Mononuclear cell (primary cell): ENCODE data around the gene P3H1. TPM values are rescaled to one million over a fixed set of nuclear protein-coding genes. Genes with fewer than 3 reads are reported as not detected.

Source experiments
- H3K27me3 ChIP-seq: 2 replicates; pipeline ENCODE4 v1.6.0; 2011; ENCODE audit warnings: low read length, control low read depth; ENCODE audit not compliant: insufficient read depth
- H3K4me1 ChIP-seq: 2 replicates; pipeline ENCODE4 v1.5.1; 2011; ENCODE audit warnings: mild to moderate bottlenecking, low read length, control low read depth; ENCODE audit not compliant: insufficient read depth
- H3K4me3 ChIP-seq: 2 replicates; pipeline ENCODE4 v1.5.1; 2011; ENCODE audit warnings: mild to moderate bottlenecking, low read length, moderate library complexity
- H3K9me3 ChIP-seq: 2 replicates; pipeline ENCODE4 v1.5.1; 2011; ENCODE audit warnings: low read depth, mild to moderate bottlenecking, control low read depth, low read length
- total RNA-seq: library from RNA; depleted of rRNA; stranded (reverse); fragments of >200 nt; gene quantifications from one replicate; pipeline ENCODE4 v1.2.3, GENCODE V29; 2012

The P3H1 gene
- total RNA-seq, 1 donor: 12.7 TPM

DNA sequence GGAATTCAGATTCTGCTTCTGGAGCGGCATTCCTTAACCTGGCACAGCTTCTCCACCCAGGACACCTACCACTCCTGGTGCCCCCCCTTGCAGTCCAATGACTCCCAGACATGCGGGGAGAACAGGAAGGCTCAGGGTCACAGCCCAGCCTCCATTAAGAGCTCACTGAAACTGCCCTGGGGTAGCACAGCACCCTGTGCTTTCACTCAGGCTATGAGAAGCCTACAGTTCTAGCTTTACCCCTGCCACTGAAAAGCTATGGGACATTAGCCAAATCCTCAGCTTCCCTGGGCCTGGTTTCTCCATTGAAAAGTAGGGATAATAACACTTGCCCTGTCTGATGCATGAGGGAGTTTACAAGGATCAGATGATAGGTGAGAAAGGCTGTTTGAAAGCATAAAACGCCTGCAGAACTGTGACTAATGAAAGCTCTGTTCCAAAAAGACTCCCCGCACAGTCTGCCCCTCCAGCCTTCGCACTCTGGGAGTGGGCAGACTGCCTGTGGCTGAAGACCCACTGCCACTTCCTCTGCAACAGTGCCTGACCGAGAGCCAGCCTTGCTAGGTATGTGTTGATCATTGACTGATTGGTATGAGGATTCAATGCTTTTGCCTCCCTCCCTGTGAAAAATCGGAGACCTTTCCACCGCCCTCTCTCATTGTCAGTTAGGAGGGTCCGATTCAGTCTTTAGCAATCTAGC is 24.1 kb downstream of the P3H1 start:
- H3K27me3 ChIP-seq: no peaks in the 10 kb centered on the region
- no peak overlapping the region for H3K4me3 ChIP-seq
- no peaks in the 10 kb centered on the region for H3K9me3 ChIP-seq
- peaks cover 5% of the 10 kb centered on the region for H3K4me1 ChIP-seq

DNA sequence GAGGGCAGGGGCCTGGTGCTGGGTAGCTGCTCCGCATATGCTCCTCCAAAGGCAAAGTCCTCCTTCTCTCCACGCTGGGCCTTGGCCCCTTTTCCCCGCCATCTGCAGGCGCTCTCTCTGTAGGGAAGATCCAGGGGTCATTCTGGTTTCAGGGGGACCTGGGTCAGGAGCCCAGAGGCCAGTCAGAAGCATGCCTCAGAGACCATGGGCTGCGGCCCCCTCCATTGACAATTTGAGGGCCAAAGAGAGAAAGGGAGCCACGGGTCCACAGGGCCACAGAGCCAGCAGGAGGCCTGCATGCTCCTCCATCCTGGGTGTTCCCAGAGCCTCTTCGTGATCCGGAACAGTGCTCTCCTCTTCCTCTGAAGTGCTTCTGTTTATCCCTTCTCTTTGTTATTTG is 24.7 kb downstream of the P3H1 start:
- Histone ChIP-seq H3K27me3 (no peaks in the 10 kb centered on the region), H3K4me1 (peaks cover 11% of the 10 kb centered on the region), H3K4me3 (no peak overlapping the region), H3K9me3 (no peaks in the 10 kb centered on the region)

DNA sequence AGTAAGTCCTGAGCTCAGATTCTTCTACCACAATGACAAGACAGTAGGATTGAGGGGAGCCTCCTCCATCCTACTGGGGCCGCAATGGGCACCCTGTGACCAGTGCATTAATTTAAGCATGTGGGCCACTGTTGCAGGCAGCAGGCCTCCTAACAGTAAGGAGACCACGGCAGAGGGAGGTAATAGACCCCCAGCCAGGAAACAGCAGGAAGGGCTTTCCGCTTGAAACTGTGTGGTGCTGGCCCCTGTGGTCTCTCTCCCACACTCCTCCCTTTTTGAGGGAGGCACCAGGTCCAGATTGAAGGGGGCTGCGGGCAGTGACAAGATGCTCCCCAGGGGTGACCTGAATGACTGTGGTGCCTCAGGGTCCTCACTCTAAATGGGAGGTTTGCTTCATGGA is 25.1 kb downstream of the P3H1 start:
- Histone ChIP-seq H3K4me1 (peaks cover 15% of the 10 kb centered on the region), H3K9me3 (no peaks in the 10 kb centered on the region), H3K27me3 (no peaks in the 10 kb centered on the region), H3K4me3 (no peak overlapping the region)

DNA sequence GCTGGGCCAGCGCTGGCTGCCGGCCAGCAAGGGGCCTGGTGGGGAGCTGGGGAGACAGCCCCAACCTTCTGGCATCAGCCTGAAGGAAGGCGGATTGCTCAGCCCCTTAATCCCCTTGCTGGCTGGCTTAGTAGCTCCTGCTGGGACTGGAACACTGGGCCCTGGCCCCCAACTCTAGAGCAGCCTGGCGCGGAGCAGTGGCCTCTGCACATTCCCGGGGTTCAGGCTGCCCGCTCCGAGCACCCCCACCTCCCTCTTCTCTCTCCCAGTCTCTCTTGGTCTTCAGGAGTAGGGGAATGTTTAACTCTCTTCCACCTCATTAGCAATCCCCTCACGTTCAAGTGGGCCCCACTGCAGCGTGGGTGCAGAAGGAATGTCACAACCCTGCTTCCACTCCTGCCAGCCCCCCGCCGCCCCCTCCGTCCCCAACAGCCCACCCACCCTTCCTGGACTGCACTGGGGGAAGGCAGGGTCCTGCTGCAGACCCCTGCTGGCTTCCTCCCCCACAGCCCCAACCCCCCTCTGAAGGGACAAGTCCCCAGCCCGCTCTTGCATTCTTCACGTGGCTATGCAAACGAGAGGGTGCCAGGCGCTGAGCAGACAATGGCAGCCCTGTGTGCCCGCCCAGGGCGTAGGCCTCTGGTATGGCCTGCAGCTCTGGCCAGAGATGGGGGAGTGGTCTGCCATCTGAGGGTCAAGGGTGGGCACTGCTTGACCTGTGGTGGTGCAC is 25.8 kb downstream of the P3H1 start:
- Histone ChIP-seq H3K4me1 (peaks cover 22% of the 10 kb centered on the region), H3K4me3 (no peak overlapping the region), H3K27me3 (no peaks in the 10 kb centered on the region), H3K9me3 (no peaks in the 10 kb centered on the region)

DNA sequence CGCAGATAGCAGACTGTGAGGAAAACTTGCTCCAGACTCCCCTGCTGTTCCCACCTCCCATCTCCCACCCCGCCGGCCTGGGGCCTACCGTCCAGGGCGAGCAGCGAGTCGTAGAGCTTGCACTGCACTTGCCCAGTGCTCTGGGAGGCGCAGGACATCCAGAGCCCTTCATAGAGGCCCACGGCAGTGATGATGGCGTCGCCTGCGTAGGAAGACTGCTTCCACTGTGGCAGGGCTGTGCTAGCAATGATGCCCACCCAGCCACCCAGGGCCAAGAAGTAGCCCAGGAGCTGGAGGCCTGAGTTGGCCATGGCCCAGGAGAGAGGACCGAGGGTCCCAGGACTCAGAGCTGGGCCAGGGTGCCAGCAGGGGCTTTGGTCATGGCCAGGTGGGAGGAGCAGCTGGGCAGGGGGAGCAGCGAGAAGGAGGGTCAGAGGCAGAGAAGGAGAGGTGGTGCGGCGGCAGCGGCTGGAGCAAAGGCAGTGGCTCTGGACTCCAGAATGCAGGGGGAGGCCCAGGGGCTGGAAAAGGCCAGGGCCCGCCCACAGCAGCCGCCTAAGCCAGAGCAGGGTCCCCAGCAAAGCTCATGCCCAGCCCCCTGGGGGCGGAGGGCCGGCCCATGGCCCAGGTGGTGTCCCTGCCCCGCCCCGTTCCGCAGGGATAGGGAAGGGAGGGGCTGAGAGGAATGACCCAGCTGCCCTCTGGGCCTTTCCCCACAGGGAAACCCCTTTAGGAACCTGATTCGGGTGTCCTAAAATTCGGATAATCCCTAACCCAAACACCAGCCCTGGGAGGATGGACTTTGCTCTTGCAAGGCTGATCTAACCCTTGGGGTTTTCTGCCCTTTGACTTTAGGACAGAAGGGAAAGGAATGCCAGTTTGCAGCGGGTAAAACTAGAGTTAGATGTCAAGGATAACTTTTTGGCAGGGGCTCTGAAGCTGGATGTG is 26.8 kb downstream of the P3H1 start, which contains the start of gene CLDN19:
CLDN19 (minus strand) TSS at position 484 of the 948 bp plus-strand sequence; CDS start at position 311, 173 bp downstream.
- peaks cover 22% of the 10 kb centered on the region for H3K4me1 ChIP-seq
- no peak within 1 kb of the TSS for H3K4me3 ChIP-seq
- no peaks in the 10 kb centered on the region for H3K27me3 ChIP-seq
- no peaks in the 10 kb centered on the region for H3K9me3 ChIP-seq

DNA sequence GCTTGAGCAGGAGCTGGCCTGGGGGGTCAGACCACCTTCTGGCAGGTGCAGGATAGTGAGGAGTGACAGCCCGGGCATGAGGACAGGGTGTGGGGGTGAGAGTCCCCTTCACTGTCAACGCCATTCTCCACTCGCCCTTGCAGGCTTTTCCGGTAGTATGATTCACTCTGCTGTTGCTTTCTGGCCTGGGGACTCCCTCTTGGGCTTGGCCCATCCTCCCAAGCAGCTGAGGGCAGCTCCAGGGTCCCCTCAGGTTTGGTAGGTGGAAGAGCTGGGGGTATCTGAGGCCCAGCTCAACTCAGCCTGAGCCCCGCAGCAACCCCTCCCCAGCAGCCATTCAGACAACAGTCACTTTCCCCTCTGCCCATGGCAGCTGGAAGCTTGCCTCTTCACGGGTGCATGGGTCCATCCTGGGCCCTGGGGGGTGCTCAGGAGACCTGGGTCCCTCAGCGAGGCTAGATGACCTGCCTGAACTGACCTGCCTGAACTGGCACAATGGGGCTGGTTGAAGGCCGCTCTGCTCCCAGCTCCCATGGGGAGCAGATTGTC is 28.1 kb downstream of the P3H1 start:
- no peak overlapping the region for H3K4me3 ChIP-seq
- no peaks in the 10 kb centered on the region for H3K27me3 ChIP-seq
- H3K9me3 ChIP-seq: no peaks in the 10 kb centered on the region
- H3K4me1 ChIP-seq: peaks cover 22% of the 10 kb centered on the region

DNA sequence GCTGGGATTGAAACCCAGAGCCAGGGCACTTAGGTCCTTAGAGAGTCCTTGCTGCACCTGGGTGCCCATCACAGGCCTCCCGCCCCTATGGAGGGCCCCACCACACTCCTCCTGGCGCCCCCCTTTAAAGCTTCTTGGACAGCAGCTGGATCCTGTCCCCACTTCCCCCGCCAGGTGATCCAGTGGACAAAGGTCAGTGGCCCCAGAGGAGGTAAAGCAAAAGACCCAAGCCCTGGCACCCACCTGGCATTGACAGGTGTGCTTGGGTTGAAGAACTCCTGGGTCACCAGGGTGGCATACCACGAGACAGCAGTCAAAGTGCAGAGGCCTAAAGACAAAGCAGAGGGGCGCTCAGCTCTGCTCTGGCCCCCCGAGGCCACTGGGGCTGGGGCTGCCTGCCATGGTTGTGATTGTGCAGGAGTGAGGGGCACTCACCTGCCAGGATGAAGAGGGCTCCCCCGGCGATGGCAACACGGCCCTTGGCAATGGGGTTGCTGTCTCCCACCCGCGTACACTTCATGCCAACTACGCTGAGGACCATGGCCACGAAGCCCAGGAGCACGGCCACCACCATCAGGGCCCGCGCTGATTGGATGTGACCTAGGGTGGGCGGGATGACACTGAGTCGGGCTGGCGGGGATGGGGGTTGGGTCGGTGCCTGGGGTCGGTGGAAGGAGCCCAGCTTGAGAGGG is 28.7 kb downstream of the P3H1 start:
- Histone ChIP-seq H3K4me1 (peaks cover 22% of the 10 kb centered on the region), H3K27me3 (no peaks in the 10 kb centered on the region), H3K9me3 (no peaks in the 10 kb centered on the region), H3K4me3 (no peak overlapping the region)

DNA sequence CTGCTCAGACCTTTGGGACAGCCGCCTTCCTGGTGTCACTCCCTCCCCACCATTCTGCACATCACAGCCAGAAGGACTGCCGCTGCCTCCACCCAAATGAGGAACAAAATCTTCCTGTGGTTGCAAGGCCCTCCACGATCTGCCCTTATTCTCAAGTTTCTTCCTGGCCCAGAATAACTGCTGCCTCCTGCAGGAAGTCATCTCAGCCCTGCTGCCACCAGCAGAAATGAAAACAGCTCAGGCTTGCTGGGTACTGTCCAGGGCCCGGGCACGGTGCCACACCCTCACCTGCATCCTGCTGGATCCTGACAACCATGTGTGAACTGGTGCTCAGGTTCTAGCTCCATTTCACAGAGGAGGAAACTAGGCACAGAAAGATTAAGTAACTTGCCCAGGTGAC is 29.6 kb downstream of the P3H1 start:
- H3K4me1 ChIP-seq: peaks cover 22% of the 10 kb centered on the region
- no peak overlapping the region for H3K4me3 ChIP-seq
- no peaks in the 10 kb centered on the region for H3K27me3 ChIP-seq
- no peaks in the 10 kb centered on the region for H3K9me3 ChIP-seq

DNA sequence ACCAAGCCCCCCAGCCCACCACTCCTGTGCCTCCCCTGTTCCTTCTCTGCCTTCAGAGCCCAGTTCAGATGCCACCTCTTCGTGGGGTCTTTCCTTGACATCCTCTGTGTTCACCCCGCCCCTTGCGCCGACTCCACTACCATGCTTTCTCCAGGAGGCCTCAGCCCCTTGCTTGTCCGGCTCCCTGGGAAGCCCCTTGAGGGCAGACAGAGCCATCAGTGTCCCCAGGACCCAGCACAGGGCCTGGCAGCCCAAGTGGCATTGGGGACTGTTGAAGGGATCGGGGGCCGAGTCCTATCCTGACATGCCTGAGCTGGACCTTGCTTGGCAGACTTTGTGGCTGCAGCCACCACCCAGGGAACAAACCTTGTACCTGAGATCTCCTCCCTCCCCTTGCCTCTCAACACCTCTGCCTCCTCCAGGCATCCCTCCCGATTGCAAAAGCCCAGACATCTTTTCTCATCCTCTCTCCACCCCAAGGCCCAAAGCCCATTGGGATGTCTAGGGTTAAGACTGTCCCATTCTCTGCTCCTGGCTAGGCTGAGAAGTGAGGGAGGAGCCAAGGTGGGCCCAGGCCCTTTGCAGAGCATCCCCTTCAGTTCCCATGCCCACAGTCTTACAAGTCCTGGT is 30.1 kb downstream of the P3H1 start:
- Histone ChIP-seq H3K4me1 (peaks cover 22% of the 10 kb centered on the region), H3K4me3 (no peak overlapping the region), H3K27me3 (no peaks in the 10 kb centered on the region), H3K9me3 (no peaks in the 10 kb centered on the region)

DNA sequence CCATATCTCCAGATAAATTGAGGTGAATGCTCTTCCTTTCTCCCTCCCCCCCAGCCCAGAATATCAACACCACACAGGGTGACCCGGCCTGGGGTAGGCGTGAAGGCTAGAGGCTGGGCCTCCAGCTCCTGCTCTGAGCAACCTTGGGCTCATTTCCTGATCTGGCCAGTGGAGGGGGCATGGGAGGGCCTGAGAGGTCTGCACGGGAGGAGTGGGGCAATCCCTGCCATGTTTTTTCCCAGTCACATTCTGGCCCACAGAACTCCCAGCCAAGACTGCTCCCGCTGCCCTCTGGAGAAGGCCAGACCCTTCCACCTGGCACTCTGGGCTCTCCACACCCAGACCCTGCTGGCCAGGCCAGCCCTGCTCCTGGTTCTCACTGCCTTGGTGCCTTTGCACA is 30.7 kb downstream of the P3H1 start:
- Histone ChIP-seq H3K9me3 (no peaks in the 10 kb centered on the region), H3K27me3 (no peaks in the 10 kb centered on the region), H3K4me3 (no peak overlapping the region), H3K4me1 (peaks cover 22% of the 10 kb centered on the region)

DNA sequence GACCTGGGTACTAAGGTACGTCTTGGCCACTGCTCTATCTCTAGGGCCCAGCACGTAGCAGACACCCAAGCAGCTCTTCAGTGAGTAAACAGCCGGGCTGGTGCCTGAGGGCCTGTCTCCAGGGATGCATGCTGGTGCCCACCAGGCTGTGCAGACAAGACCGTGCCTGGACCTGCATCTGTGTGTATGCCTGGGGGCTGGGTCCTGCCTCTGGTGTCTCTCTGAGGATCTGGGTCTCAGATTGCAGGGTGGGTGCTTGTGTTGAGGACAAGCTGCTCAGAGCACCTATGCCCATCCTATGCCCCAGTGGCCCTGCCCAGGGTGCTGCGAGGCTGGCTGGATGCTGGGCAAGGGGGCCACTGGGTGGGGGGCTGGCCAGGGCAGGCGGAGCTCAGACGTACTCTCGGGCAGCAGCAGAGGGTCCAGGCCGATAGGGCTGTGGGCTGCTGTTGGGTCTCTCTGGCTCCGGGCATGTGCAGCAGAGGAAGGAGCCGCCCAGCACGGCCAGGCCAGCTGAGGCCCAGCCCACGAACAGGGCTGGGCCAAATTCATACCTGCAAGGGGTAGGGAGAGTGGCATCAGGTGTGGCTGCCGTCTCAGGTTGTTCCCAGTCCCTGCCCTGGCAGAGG is 31.2 kb downstream of the P3H1 start:
- H3K27me3 ChIP-seq: no peaks in the 10 kb centered on the region
- H3K9me3 ChIP-seq: no peaks in the 10 kb centered on the region
- H3K4me3 ChIP-seq: no peak overlapping the region
- H3K4me1 ChIP-seq: peaks cover 22% of the 10 kb centered on the region

DNA sequence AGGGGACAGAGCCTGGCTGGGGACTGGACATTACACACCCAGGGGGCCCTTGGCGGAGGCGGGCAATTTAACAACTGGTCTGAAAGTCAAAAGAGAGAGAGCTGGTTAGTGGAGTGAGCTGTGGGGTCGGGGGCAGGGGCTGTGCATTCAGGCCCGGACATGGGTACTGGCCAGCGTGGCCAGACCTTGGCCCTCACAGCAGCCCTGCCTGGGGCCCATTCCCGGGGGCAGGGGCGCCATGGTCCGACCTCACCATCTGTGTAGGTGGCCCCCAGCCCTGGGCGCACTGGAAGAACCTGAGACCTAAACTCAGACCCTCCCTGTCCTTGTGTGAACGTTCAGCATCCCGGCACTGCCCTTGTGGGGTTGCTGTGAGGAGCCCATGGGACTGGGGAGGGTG is 31.8 kb downstream of the P3H1 start:
- H3K9me3 ChIP-seq: no peaks in the 10 kb centered on the region
- peaks cover 22% of the 10 kb centered on the region for H3K4me1 ChIP-seq
- no peaks in the 10 kb centered on the region for H3K27me3 ChIP-seq
- no peak overlapping the region for H3K4me3 ChIP-seq

DNA sequence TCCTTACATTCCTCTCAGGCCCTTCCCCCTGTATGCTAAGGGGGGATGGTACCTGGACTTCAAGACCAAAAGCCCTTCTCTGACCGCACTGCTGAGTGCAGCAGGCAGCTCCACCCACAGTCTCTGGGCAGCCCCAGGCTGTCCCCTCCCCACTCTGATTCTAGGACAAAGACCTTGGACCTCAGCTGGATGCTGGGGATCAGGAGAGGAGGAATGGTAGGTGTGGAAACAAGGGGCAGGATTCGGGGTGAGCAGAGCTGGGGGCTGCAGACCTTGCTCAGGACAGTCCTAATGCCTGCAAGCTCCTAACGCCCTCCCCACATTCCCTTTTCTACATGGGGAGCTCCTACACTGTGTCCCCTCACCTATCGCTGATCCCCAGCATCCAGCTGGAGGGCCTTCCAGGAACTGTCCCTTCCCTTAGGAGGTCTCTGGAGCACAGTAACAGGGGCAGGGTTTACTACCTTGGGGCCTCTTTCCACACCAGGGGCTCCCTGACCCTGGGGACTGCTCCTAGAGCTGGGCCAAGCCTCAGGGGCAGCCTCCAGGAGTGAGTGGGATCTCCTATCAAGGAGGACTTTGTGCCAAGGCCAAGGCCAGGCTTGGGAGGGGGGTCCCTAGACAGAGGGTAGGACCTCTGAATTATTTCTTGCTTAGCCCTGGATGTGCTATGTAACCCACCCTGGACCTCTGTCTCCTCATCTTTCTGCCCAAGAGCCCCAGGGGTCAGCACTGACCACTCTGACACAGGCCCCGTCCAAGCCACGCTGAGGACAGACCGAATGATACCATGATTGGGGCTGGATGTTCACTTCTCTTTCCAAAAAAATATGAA is 32.4 kb downstream of the P3H1 start:
- Histone ChIP-seq H3K4me3 (no peak overlapping the region), H3K9me3 (no peaks in the 10 kb centered on the region), H3K27me3 (no peaks in the 10 kb centered on the region), H3K4me1 (peaks cover 22% of the 10 kb centered on the region)
